ENCODE results near the gene LIMS1.

DNA sequence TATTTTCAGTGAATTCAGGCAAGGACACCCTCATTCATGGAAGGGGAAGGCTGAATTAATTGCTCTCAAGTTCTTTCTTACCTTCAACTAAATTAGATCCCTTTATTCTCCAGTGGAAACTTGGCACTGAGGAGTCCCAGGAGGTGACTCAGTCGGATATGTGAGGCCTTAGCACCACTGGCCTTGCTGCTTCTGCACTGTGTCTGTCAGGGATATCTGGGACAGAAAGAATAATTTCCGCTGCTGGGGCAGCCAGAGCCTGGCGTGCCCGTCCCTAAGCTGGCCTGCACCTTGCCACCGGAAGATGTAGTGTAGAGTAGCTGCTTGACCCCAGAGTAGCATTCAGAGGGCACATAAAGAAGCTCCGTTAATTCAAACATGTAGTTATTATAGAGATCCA lies 53.4 kb downstream of the LIMS1 start:
- no peak for TF ChIP-seq POLR2AphosphoS5 (IDR thresholded peaks at IDR 0.05)
- TF ChIP-seq, protein P1, sequence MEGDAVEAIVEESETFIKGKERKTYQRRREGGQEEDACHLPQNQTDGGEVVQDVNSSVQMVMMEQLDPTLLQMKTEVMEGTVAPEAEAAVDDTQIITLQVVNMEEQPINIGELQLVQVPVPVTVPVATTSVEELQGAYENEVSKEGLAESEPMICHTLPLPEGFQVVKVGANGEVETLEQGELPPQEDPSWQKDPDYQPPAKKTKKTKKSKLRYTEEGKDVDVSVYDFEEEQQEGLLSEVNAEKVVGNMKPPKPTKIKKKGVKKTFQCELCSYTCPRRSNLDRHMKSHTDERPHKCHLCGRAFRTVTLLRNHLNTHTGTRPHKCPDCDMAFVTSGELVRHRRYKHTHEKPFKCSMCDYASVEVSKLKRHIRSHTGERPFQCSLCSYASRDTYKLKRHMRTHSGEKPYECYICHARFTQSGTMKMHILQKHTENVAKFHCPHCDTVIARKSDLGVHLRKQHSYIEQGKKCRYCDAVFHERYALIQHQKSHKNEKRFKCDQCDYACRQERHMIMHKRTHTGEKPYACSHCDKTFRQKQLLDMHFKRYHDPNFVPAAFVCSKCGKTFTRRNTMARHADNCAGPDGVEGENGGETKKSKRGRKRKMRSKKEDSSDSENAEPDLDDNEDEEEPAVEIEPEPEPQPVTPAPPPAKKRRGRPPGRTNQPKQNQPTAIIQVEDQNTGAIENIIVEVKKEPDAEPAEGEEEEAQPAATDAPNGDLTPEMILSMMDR (IDR thresholded peaks at IDR 0.05) = no peak
